ENCODE results near the gene BATF3. TPM values are rescaled to one million over a fixed set of nuclear protein-coding genes. Genes with fewer than 3 reads are reported as not detected.

BATF3 gene
- total and polyA plus RNA-seq, 2 donors (not counting 3 experiments of a cell fraction or from before 2014, with no cell fraction given), result 0.69 to 1.9 TPM

DNA sequence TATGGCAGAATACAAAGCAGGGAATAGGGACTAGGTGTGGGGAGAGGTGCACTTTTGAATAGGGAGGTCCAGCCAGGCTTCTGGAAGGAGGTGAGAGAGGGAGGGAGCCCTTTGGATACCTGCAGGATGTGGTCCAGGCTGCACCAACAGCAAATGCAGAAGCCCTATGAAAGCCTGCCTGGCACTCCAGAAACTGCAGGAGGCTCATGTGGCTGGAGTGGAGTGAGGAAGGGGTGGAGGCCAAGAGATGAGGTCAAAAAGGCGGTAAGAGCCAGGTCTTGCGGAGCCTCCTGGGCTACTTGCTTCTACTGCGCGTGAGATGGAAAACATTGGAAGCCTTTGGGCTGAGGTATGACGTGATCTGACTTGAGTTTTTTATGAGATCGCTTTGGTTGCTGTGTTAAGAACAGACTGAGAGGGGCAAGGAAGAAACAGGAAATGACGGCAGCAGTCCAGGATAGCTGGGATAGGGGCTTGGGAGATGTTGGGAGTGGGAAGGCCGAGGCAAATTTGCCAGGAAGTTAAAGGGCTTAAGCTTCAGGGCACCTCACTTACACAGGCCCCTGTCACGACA lies 4.4 kb upstream of the BATF3 start:
- no peak overlapping the region for H3K27ac ChIP-seq (ENCODE audit: insufficient read depth, low read depth, low read length)
- no peak overlapping the region for H3K4me3 ChIP-seq (replicated peaks in 1 of 3; ENCODE audit: insufficient read depth in 1 of 3, low read depth in 1 of 3, low read length in 3 of 3)
- H3K27me3 ChIP-seq (ENCODE audit: control insufficient read depth in 2 of 2, insufficient read depth in 2 of 2, low read length in 2 of 2), result peaks cover 6 to 21% of the 10 kb centered on the region in 2 experiments
- intact Hi-C loops (cut with micrococcal nuclease) (no loop called here), dilution Hi-C loops (cut with MboI; ENCODE audit: extremely low pct_ligation_motif_present, low sequenced_read_pairs) (no loop called here)
- TF ChIP-seq EZH2 (IDR thresholded peaks at IDR 0.05; ENCODE audit: borderline replicate concordance, low read depth, low read length, severe bottlenecking) (no peak), POLR2A (IDR thresholded peaks at IDR 0.05; ENCODE audit: low read depth, low read length) (no peak), JUN (IDR thresholded peaks at IDR 0.05; ENCODE audit: borderline replicate concordance, insufficient read depth, insufficient read length, low read depth) (no peak), GATA2 (IDR thresholded peaks at IDR 0.05; ENCODE audit: insufficient read depth, insufficient read length, low read depth, low read length) (no peak), POLR2AphosphoS5 (IDR thresholded peaks at IDR 0.05; ENCODE audit: insufficient read depth, low read depth, low read length) (no peak), FOS (IDR thresholded peaks at IDR 0.05; ENCODE audit: borderline replicate concordance, insufficient read depth, low read length) (no peak), MYC (IDR thresholded peaks at IDR 0.05; ENCODE audit: low read depth, low read length) (no peak)
- TF ChIP-seq, protein P1, sequence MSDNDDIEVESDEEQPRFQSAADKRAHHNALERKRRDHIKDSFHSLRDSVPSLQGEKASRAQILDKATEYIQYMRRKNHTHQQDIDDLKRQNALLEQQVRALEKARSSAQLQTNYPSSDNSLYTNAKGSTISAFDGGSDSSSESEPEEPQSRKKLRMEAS (IDR thresholded peaks at IDR 0.05; ENCODE audit: insufficient read depth, insufficient read length), result no peak
- TF ChIP-seq, protein P2, sequence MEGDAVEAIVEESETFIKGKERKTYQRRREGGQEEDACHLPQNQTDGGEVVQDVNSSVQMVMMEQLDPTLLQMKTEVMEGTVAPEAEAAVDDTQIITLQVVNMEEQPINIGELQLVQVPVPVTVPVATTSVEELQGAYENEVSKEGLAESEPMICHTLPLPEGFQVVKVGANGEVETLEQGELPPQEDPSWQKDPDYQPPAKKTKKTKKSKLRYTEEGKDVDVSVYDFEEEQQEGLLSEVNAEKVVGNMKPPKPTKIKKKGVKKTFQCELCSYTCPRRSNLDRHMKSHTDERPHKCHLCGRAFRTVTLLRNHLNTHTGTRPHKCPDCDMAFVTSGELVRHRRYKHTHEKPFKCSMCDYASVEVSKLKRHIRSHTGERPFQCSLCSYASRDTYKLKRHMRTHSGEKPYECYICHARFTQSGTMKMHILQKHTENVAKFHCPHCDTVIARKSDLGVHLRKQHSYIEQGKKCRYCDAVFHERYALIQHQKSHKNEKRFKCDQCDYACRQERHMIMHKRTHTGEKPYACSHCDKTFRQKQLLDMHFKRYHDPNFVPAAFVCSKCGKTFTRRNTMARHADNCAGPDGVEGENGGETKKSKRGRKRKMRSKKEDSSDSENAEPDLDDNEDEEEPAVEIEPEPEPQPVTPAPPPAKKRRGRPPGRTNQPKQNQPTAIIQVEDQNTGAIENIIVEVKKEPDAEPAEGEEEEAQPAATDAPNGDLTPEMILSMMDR (IDR thresholded peaks at IDR 0.05; ENCODE audit: extremely low read depth in 1 of 2, insufficient read depth in 1 of 2, low read depth in 1 of 2, low read length in 2 of 2), result no peak
- H3K9me3 ChIP-seq (replicated peaks; ENCODE audit: control insufficient read depth, insufficient read depth, low read length), result no peaks in the 10 kb centered on the region
- H3K9me1 ChIP-seq (replicated peaks; ENCODE audit: control insufficient read depth, extremely low read depth, insufficient read depth, low read length), result no peaks in the 10 kb centered on the region
- FAIRE-seq, result no peak
- no peak overlapping the region for H2AFZ ChIP-seq (ENCODE audit: low read depth, low read length)
- BruUV-seq (replicated peaks), result no TSS peak
- peaks cover 11% of the 10 kb centered on the region for H3K4me1 ChIP-seq (ENCODE audit: control insufficient read depth, extremely low read depth, insufficient read depth, low read length)
- no peak overlapping the region for H3K4me2 ChIP-seq (ENCODE audit: insufficient read depth, low read length)
- no peaks in the 10 kb centered on the region for H3K36me3 ChIP-seq (ENCODE audit: control insufficient read depth in 2 of 2, extremely low read depth in 1 of 2, insufficient read depth in 2 of 2, low read length in 2 of 2)
- no peaks in the 10 kb centered on the region for H4K20me1 ChIP-seq (replicated peaks; ENCODE audit: control insufficient read depth, extremely low read depth, insufficient read depth, low read length)
- POLR2A ChIA-PET, result no interaction called here
- CTCF ChIA-PET, result interaction anchor here (1.5 to 1.6 kb wide), 2 partner anchors 39 to 96 kb away, joined by 3 to 5 read pairs; partner anchors contain the start of gene ATF3
- H3K9ac ChIP-seq (replicated peaks; ENCODE audit: extremely low read depth, insufficient read depth, low read length), result no peak overlapping the region
- no peak for DNase-seq (ENCODE audit: low read depth, low spot score)
- no peaks in the 10 kb centered on the region for H3K79me2 ChIP-seq (ENCODE audit: control insufficient read depth, insufficient read depth, low read length)

All from endothelial cell of umbilical vein (primary cell).